Ectodermal cell (in vitro differentiated cells): ENCODE measurements around the gene CMTM3.
"Not testable (repeated sequence)": the region's sequence is repeated elsewhere in the genome, so short reads cannot be mapped to it uniquely, and the experiment has no call there.

Source experiments
- H3K27ac ChIP-seq: 2 replicates; pipeline ENCODE4 v1.7.0; 2013; ENCODE audit warnings: mild to moderate bottlenecking, low read depth, low read length; ENCODE audit not compliant: insufficient read depth, poor library complexity, severe bottlenecking
- H3K27me3 ChIP-seq: 2 replicates; pipeline ENCODE4 v1.7.0; 2013; ENCODE audit warnings: mild to moderate bottlenecking, low read length; ENCODE audit not compliant: insufficient read depth, control insufficient read depth, poor library complexity, severe bottlenecking
- H3K36me3 ChIP-seq: one replicate; pipeline ENCODE4 v1.7.0; 2013; ENCODE audit warnings: low read length; ENCODE audit not compliant: control insufficient read depth, insufficient read depth
- H3K4me1 ChIP-seq: one replicate; pipeline ENCODE4 v1.7.0; 2013; ENCODE audit warnings: low read length; ENCODE audit not compliant: control insufficient read depth, insufficient read depth
- H3K4me3 ChIP-seq: 2 replicates; pipeline ENCODE4 v1.7.0; 2013; ENCODE audit warnings: low read depth, low read length, control low read depth; ENCODE audit not compliant: insufficient read depth
- H3K9me3 ChIP-seq: 2 replicates; pipeline ENCODE4 v1.7.0; 2013; ENCODE audit warnings: mild to moderate bottlenecking, low read length, moderate library complexity; ENCODE audit not compliant: control insufficient read depth
- WGBS, 2 experiments: methylation state at CpG; one replicate each; pipeline ENCODE4 v1.1.7; 2013; ENCODE audit warnings: missing lambda C conversion rate in 2 of 2; 5-methylcytosine and 5-hydroxymethylcytosine counted together

CMTM3 gene

DNA sequence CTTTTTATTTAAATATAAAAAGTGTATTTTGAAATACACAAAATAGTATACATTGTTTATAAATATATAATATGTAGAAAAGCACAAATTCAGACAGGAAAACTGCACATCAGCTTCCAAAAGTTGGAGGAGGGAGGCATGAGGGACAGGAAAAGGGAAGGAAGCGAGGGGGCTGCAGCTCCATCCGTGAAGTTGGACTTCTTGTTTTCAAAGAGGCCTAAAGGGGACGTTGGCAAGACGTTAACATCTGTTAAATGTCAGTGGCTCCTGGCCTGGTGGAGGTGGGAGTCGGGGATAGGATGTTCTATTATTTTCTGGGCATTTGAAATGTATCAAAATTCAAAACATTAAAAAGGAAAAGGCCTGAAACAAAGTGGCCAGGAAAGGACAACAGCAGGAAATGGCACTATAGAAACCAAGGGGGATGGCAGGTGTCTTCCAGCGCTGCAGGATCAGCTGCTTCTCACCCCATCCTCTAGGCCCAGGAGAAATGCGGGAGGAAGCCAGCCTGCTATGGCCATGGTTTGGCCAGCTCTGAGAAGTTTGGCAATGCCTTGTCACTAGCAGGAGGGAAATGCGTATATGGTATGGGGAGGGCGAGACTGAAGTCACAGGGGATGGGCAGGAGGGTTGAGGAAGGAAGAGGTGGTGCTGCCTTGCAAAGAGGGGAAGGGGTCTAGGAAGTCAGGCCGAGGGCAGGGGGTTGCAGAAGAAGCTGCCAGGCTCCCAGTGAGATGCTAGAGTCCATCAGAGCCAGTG, 18.8 kb upstream of the CMTM3 start:
- H3K4me1 ChIP-seq = peaks cover 7% of the 10 kb centered on the region
- H3K4me3 ChIP-seq = no peak overlapping the region
- no peaks in the 10 kb centered on the region for H3K27me3 ChIP-seq
- no peaks in the 10 kb centered on the region for H3K36me3 ChIP-seq
- 87 to 91% methylated on average over 10 of the region's 10 CpGs for WGBS, 2 experiments
- H3K9me3 ChIP-seq = no peaks in the 10 kb centered on the region
- no peak overlapping the region for H3K27ac ChIP-seq

DNA sequence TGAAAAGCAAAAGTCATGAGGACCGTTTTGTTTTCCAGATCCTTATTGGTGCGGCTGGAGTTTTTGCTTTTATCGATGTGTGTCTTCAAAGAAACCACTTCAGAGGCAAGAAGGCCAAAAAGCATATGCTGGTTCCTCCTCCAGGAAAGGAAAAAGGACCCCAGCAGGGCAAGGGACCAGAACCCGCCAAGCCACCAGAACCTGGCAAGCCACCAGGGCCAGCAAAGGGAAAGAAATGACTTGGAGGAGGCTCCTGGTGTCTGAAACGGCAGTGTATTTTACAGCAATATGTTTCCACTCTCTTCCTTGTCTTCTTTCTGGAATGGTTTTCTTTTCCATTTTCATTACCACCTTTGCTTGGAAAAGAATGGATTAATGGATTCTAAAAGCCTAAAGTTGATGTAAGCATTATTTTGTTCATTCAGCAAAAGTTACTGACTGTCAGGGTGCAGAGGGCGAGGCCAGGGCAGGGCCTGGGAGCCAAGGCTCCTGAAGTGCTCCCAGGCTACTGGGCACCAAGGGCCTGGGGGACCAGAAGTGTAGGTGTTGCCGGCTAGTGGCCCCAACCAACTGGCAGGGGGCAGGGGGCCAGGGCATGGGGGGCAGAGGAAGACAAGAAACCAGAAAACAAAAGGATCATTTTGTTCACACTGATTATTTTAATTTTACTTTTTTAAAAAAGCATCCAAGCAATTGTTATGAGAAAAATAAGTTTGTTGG, 16.5 kb upstream of the CMTM3 start:
- Histone ChIP-seq H3K27me3 (no peaks in the 10 kb centered on the region), H3K27ac (no peak overlapping the region), H3K4me1 (no peaks in the 10 kb centered on the region), H3K4me3 (no peak overlapping the region), H3K9me3 (no peaks in the 10 kb centered on the region), H3K36me3 (no peaks in the 10 kb centered on the region)
- 94% methylated on average over 7 of the region's 7 CpGs for WGBS, 2 experiments

DNA sequence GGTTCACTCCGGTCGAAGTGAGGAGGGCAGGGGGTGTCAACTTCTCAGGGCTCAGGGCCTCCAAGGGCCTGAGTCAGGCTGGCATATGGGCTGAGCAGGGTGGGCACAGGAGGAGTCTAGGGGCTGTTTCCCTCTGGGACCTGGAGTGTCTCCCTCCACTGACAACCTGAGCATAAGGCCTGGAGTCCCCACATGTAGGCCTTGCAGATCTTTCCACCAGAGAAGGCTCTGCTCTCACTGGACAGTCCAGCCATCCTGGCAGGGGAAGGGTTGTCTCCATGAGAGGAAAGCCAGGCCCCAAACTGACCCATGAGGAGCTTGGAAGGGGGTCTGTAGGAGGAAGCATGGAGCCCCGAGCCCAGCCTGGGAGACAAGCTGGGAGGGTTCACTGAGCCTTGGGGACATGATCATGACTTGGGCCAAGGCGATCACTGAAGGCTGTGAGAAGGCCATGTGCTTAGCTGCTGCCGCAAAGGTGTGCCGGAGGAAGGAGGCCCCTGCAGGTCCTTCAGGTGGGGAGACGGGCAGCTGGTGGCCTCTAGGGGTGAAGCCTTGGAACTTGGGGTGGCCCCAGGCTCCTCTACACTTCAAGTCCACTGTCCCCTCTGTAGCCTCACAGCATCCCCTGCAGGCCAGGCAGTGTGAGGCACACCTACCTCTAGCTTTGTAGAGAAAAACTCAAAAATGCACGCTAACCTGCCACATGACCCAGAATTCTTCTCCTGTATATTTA, 15.4 kb upstream of the CMTM3 start:
- Histone ChIP-seq H3K9me3 (no peaks in the 10 kb centered on the region), H3K36me3 (no peaks in the 10 kb centered on the region), H3K27ac (no peak overlapping the region), H3K4me1 (no peaks in the 10 kb centered on the region), H3K27me3 (no peaks in the 10 kb centered on the region), H3K4me3 (no peak overlapping the region)
- 85 to 91% methylated on average over 8 of the region's 8 CpGs for WGBS, 2 experiments

DNA sequence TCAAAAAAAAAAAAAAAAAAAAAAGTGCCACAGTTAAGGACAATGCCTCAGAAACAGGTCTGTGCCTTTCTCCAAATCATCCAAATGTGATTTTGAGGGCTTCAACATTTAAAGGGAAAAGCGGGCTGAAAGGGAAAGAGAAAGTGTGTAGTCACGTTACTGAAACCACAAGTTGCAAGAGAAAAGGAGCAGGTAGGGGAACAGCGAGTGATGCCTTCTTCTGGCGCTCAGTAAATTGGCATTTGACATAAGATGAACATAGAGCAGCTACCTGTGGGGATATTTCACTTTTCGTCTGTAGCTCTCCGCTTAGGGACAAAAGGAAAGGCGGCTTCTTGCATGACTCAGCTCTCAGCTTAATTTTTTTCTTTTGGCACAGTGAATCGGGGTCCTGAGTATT, 14.2 kb upstream of the CMTM3 start:
- H3K27me3 ChIP-seq = no peaks in the 10 kb centered on the region

DNA sequence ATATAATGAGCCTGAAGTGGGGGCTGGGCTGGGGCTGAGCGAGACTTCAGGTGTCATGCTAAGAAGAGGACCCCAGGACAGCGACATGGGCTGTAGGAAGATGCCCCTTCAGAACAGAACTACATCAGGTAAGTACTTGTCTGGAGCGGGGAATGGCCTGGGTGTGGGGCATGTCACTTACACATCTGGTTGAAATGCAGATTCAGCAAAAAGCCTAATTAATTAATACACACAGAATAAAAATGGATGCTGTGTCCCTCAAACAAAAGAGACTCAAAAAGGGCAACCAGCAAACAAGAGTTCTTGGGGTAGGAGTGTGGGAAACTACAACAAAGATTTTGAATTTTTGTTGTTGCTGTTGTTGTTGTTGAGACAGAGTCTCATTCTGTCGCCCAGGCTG, 13.5 kb upstream of the CMTM3 start:
- Histone ChIP-seq H3K4me3 (no peak overlapping the region), H3K4me1 (no peaks in the 10 kb centered on the region), H3K9me3 (no peaks in the 10 kb centered on the region), H3K27me3 (no peaks in the 10 kb centered on the region), H3K36me3 (no peaks in the 10 kb centered on the region), H3K27ac (no peak overlapping the region)
- 82 to 87% methylated on average over 4 of the region's 4 CpGs for WGBS, 2 experiments

More for the DNA sequence above, 14.2 kb upstream of the CMTM3 start:
- Histone ChIP-seq H3K9me3 (no peaks in the 10 kb centered on the region), H3K4me1 (no peaks in the 10 kb centered on the region), H3K36me3 (no peaks in the 10 kb centered on the region), H3K27ac (no peak overlapping the region), H3K4me3 (no peak overlapping the region)
- WGBS, 2 experiments = 89 to 91% methylated on average over 8 of the region's 8 CpGs

DNA sequence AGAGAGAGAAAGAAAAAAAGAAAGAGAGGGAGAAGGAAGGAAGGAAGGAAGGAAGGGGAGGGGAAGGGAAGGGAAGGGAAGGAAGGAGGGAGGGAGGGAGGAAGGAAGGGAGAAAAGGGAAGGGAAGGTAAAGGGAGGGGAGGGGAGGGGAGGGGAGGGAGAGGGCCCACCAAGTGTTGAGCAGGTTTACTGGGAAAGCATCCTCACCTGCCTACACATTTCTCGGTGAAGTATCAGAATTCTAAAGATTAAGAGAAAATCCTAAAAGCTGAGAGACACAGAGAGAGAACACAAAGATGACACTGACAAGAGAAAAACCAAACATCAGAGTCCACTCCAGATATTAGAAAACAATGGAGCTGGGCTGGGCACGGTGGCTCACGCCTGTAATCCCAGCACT, 12.3 kb upstream of the CMTM3 start:
- H3K27me3 ChIP-seq = no peaks in the 10 kb centered on the region
- 81 to 87% methylated on average over 3 of the region's 3 CpGs for WGBS, 2 experiments
- no peaks in the 10 kb centered on the region for H3K36me3 ChIP-seq
- H3K4me1 ChIP-seq = no peaks in the 10 kb centered on the region
- H3K9me3 ChIP-seq = no peaks in the 10 kb centered on the region
- H3K4me3 ChIP-seq = no peak overlapping the region
- H3K27ac ChIP-seq = no peak overlapping the region

DNA sequence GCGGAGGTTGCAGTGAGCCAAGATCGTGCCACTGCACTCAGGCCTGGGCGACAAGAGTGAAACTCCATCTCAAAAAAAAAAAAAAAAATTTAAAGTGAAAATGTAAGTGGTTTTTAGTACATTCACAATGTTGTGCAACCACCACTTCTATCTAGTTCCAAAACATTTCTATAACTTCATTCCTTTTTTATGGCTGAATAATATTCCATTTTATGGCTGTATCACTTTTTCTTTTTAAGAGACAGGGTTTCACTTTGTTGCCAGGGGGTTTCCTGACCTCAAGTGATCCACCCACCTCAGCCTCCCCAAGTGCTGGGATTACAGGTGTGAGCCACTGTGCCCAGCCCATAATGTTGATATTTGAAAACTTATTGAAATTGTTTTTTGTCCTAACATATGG, 11.7 kb upstream of the CMTM3 start:
- Histone ChIP-seq H3K4me3 (no peak overlapping the region), H3K4me1 (no peaks in the 10 kb centered on the region), H3K27me3 (no peaks in the 10 kb centered on the region), H3K36me3 (no peaks in the 10 kb centered on the region), H3K27ac (no peak overlapping the region), H3K9me3 (no peaks in the 10 kb centered on the region)
- WGBS, 2 experiments = 89 to 96% methylated on average over 2 to 3 of the region's 3 CpGs

DNA sequence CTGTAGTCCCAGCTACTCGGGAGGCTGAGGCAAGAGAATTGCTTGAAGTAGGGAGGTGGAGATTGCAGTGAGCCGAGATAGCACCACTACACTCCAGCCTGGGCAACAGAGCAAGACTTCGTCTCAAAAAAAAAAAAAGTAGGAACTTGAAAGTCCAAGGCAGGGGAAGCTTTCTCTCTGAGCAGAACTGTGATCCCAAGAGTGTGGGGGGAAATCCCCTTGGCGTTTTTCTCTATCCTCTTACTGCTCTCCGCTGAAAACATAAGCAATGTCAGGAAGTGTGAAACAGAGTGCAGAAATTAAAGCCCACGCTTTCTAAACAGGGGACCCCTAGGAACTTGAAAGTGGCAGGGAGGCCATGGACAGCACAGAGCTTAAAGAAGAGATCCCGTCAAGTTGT, 9.8 kb upstream of the CMTM3 start:
- H3K27me3 ChIP-seq = no peaks in the 10 kb centered on the region
- no peak overlapping the region for H3K27ac ChIP-seq
- H3K4me1 ChIP-seq = no peaks in the 10 kb centered on the region
- no peak overlapping the region for H3K4me3 ChIP-seq
- WGBS, 2 experiments = 88 to 90% methylated on average over 7 of the region's 7 CpGs
- H3K9me3 ChIP-seq = no peaks in the 10 kb centered on the region
- H3K36me3 ChIP-seq = no peaks in the 10 kb centered on the region

DNA sequence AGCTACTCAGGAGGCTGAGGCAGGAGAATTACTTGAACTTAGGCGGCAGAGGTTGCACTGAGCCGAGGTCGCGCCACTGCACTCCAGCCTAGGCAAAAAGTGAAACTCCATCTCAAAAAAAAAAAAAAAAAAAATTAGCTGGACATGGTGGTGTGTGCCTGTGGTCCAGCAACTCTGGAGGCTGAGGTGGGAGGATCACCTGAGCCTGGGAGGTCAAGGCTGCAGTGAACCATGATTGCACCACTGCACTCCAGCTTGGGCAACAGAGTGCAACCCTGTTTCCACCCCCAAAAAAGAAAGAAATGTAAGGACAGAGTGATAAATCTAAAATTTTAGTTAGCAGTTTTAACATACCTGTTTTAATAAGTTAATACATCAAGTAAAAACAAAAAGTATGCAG, 7.9 kb upstream of the CMTM3 start:
- not testable (repeated sequence) for H3K36me3 ChIP-seq, H3K4me1 ChIP-seq, H3K4me3 ChIP-seq, H3K27ac ChIP-seq, H3K9me3 ChIP-seq, H3K27me3 ChIP-seq
- WGBS, 2 experiments = 83 to 100% methylated on average over 4 of the region's 4 CpGs
